GM19467 (cell line): ENCODE data around the gene DMRT3.
"Not testable (repeated sequence)": the region's sequence is repeated elsewhere in the genome, so short reads cannot be mapped to it uniquely, and the experiment has no call there.

ENCODE experiments used
- ATAC-seq: cut with Tn5 transposase; IDR thresholded peaks from one replicate; pipeline ENCODE4 v1.9.1; 2021; ENCODE audit warnings: mild to moderate bottlenecking, moderate library complexity; ENCODE audit not compliant: unreplicated experiment

The DMRT3 gene

DNA sequence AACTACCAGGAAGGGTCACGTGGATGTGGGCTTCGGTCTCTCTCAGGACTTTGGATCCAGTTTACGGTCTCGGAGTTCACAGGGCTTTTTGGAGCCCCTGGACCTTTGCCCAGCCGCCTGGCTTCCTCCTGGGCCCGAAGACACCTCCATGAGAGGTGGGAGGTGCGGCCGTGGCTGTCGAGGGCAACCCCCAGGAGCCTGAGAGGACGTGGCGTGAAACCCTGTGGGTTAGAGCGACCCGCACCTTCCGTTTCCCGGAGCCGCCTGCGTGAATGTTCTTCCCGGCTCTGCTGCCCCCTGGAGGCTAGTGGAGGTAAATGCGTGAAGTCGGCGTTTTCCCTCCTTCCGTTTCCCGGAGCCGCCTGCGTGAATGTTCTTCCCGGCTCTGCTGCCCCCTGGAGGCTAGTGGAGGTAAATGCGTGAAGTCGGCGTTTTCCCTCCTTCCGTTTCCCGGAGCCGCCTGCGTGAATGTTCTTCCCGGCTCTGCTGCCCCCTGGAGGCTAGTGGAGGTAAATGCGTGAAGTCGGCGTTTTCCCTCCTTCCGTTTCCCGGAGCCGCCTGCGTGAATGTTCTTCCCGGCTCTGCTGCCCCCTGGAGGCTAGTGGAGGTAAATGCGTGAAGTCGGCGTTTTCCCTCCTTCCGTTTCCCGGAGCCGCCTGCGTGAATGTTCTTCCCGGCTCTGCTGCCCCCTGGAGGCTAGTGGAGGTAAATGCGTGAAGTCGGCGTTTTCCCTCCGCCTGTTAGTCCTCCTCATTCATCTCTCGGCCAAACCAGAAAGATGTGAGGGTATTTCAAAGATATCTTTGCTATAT is 22.1 kb downstream of the DMRT3 start:
- ATAC-seq, result not testable (repeated sequence)

DNA sequence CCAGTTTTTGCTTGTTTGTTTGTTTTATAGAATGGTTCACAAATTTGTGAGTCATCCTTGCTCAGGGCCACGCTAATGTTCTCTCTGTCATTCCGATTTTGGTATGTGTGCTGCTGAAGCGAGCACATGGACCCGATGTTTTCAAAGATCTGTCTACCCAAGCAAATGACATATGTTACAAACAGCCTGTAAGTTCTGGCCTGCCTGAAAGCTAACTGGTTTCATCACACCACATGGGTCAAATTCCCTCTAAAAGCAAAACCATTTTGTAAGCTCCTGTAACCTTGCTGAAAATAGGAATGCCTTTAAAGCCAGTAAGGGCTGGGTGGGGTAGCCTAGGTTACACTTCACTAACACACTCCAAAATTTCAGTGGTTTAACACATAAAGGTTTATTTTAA is 25.4 kb downstream of the DMRT3 start:
- no peak for ATAC-seq

DNA sequence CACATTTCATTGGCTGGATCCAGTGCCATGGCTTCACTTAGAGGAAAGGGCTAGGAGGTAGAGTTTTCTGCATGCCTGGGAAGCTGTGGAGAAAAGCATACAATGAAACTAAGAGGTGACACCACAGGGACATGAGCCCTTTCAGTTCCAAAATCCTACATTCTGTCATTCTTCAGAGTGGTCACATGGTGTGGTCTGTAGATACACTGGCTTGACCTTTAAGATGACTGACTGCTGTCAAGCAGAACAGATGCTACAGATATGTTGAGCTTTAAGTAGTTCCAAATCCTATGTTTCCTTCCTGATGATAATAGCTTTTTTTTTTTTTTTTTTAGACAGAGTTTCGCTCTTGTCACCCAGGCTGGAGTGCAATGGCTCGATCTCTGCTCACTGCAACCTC is 26.2 kb downstream of the DMRT3 start:
- ATAC-seq, result no peak

DNA sequence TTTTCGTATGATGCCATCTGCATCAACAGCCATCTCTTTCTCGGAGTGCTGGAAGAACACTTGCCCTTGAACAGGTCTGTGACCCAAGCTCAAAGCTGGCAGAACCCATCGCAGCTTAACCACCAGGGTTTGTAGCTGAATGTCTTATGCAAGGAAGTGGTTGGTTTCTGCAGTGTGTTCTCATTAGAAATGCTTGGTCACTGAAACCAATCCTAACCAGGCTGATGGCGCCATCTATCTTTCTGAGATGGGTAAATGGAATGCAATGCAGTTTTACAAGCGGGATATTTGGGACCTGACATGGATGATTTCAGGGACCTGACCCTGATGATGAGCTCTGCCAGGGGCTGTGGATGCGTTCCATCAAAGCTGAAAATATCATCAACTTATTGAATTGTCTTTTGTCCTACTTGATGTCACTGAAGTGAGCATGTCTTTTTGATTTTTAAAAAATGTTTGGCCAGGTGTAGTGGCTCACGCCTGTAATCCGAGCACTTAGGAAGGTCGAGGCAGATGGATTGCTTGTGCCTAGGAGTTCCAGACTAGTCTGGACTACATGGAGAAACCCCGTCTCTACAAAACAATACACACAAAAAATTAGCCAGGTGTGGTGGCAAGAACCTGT is 28.7 kb downstream of the DMRT3 start:
- ATAC-seq, result no peak

DNA sequence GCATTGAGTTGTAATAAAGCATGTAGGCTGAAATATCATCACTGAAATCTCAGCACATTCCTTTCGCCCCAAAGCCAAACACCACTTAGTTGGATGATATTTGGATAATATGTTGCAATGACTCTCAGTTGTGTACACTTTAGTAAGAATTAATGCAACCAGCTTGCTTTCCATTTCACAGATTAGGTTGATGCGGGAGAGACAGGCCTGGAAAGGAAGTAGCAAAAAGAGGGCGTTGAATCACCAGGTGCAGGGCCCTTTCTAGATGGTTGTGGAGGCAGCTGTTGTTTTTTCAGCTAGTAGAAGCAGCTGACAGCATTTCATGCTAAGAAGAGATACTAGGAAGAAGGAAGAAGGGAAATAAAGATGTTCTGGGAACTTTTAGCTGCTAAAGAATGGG is 30.9 kb downstream of the DMRT3 start:
- no peak for ATAC-seq

DNA sequence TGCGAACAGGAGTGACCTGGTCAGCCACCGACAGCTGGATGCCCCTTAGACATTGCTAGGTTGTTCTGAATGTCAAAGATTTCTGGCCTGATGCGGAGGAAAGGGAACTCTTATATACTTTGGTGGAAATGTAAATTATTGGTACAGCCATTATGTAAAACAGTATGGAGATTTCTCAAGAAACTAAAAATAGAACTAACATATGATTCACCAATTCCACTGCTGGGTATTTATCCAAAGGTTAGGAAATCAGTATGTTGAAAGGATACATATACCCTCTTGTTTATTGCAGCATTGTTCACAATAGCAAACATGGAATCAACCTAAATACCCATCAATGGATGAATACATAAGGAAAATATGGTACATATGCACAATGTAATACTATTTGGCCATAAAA is 31.8 kb downstream of the DMRT3 start:
- ATAC-seq, result no peak

DNA sequence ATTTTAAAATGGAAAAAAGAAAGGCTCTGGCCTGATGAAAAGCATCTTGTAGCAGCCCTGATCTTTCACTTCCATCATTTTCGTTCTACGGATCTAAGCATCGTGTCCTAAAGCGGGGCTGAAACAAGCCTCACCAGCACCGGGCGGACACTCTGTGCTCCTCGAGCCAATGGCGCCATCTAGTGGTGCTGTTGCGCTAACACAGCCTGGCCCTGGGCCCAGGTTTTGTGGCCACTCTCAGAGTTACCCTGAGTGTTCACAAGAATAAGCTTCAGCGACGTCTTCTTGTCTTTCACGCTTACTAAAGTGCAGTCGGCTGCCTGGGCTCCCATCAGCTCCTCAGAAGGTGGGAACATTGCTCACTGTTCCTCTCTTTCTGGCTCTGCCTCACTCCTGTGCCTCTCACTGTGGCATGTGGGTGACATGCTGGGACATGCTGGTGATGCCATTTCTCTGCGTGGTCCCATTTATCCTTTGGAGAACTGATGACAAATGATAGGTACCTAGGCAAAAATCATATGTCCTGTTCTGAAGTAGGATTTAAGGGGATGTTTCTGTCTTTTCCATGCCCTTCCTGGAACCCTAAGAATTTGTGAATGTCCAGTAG is 32.7 kb downstream of the DMRT3 start:
- peak; percentile 89 for ATAC-seq

DNA sequence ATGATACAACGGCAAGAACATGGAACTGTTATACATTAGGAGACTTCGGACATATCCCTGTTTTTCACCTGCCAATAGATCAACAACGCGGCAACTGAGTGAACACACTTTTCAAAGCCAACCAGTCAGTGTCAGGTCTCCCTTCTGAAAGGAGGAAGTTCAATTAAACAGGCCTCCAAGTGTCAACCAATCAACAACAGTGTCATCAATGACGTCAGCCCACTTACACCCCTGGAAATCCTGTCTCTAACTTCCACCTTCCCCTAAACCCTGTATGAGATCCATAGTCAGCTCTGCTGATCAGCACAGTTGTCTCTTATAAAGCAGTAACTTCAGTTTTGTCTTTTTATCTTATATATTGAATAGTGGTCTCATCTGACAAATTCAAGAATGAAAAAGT is 36.6 kb downstream of the DMRT3 start:
- ATAC-seq, result no peak

DNA sequence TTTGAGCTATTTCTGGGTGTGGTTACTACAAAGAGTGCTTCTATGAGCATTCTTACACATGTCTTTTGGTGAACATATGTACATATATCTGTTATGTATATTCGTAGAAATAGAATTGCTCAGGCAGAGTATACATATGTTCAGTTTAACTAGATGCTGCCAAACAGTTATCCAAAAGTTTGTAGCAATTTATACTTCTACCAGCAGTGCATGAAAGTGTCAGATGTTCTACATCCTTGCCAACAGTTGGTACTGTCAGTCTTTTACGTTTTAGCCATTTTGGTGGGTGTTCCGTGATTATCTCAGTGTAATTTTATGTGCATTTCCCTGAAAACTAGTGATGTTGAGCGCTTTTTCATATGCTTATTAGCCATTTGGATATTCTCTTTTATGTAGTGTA is 37.8 kb downstream of the DMRT3 start:
- ATAC-seq, result no peak

DNA sequence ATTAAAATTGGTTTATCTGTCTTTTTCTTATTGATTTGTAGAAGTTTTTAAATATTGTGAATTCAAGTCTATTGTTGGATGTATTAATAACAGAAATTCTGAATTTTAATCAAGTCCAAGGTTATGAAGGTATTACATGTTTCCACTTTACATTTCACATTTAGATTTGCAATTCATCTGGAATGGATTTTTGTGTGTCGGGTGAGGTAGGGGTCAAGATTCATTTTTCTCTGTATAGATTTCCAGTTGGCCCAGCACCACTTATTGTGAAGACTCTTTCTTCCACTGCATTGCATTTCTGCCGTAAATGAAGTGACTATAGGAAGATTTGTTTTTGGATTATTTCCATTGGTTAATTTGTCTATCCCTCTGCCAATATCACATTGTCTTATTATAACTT is 38.2 kb downstream of the DMRT3 start:
- no peak for ATAC-seq

DNA sequence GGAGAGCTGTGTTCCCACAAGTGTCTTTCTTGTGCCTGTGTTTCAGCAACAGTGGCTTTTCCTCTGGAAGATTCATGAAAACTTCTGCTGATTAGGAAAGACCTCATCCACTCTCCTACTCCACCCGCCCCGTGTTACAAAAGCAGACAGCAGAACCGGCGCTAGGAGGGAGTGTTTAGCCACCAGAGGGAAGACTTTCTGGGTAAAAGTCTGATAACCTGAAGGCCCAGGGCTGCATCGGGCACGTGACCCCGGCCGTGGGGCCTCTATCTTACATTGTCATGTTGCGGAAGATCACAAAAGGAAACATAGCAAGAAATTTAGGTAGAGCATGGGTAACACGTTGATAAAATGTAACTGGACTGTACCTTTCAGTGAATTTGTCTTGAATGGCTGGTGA is 41.7 kb downstream of the DMRT3 start:
- ATAC-seq, result no peak

DNA sequence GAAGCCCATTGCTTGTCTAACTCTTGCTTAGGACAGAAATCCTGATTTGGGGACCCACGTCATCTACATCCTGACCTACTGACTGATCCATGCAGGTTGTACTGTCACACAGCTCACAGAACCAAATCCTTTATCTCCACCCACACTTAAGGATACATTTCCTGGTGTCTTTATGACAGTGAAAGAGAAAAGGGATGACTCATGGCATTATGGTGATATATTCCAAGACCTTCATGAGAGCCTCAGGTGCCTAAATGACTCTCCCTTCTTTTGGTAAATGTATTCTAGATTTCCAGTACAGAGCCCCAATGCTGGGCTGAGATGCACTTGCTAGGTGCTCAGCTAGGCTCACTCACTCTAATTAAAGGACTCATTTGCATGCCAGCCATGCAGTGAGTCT is 47.7 kb downstream of the DMRT3 start:
- ATAC-seq, result no peak

DNA sequence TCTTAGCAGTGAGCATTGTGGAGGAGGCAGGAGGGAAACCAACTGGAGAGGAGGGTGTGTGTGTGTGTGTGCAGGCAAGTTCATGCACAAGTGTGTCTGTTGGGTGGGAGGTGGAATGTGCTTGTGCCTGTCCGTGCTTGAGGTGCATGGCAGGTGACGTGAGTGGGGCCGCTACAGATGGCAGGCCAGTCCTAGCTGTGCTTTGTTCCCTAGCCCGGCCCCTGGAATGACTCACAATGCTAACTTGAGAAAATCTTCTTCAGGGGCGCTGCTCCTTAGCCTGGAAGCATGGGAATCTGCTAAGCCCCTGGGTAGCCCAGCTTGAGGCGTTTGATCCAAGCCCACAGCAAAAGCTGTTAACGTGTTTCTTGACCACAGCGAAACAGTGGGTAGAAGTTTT is 48.7 kb downstream of the DMRT3 start:
- ATAC-seq, result no peak

DNA sequence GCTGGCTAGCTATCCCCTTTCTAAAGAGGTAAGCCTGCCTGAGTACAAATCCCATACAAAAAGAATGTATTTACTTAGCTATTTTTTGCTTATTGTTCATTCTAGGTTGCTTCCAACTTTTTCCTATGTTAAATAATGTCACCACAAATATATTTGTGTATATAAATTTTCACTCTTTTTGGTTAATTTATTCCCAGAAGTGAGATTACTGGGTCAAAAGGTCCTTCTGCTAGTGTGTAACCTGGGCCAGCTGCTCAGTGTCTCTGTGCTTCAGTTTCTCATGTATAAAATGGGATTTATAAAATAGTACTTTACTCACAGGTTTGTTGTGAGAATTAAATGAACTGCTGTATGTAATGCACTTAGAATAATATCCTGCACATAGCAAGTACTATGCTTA is 49.8 kb downstream of the DMRT3 start:
- ATAC-seq, result no peak

DNA sequence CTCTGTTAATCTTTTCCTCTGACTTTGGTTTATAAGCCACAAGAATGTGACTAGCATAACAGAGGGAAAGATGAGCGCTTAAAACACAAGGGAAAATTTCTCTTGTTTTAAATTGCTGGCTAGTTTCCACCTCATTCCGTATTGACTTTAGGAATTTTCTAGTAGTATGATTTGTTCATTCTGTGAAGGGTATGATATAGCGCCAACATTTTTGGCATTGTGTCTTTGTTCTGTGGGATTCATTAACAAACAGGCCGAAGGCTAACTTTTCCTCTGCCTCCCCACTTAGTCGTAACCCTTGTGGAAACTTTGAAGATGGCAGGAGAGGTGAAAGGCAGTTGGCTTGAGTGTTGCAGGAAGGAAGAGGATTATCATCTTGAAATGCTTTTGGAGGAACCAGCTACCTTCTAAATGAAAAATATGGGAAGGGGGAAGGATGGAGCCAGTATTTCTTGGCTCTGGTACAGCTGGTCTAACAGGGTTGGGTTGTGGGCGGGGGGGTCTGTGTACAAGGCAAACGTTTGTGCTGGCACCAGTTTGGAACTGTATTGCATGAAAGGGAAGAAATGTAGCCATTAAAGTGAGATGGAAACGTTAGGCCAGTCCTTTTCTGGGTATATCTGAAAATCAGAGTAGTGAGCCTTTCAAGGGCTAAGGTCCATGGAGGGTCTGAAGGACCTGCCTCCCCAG is 52.2 kb downstream of the DMRT3 start:
- no peak for ATAC-seq

DNA sequence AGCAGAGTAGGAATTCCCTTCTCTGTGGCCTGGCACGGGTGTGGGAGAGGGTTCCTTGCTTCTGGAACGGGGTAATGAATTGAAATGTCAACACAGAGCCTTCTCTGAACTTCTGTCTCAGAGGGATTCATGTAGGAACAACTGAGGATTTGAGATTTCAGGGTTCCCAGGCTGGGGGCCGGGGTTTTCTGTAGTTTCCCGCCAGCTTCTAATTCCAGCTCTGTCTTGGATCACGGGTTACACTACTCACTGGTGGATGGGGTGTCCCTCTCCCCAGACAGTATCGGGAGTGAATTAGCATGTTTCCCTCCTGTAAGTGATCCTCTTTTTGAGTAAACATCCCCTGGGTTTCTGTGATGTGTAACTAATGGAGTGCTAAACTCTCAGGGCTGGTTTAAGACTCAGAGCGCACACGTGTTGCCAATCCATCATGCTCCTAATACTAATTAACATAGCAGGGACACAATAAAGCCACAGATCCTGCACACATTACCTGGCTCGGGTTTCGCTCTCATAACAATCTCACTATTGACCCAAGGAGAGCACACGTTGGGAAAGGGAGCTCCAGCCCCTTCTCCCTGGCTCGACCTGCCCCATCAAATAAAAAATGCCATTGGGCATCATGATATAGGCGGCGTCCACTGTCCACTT is 55.6 kb downstream of the DMRT3 start:
- no peak for ATAC-seq

DNA sequence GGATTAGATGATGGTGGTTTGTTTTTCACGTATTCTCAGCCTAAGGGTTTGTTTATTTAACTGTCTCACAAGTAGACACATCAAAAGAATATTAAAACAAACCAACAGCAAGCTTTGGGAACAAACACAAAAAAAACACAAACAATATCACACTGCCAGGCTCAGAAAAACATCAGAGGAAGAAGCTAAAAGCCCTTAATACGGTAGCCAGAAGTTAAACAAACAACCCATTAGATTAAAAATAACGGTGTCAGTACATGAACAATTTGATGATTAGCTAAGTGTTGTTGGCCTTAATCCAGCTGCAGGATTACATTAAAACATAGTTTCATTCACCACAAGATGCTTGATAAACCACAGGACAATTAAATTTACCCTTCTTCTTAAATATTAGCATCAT is 57.8 kb downstream of the DMRT3 start:
- ATAC-seq, result no peak

DNA sequence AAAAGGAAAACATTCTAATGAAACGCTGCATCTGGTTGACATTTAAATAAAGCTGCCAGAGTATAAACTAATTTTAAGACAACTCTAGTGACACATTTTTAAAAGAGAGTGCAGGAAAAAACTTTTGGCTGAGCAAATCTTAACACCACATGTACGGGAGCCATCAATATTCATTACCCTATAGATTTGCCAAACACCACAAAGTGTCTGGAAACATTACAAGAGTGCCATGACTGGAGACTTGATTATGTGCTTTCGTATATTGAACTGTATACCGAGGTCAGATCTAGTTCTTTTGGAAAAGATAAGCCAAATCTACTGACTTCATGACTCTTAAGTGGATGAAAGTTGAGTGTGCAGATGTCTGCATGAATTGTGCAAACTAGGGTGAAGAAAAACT is 63.1 kb downstream of the DMRT3 start:
- ATAC-seq, result no peak
